ENCODE measurements around the gene GPD2.
"Not testable (repeated sequence)": the region's sequence is repeated elsewhere in the genome, so short reads cannot be mapped to it uniquely, and the experiment has no call there.

GPD2 gene

GRCh38 chr2:156476021-156476849 is 40.1 kb downstream of the GPD2 start:
- DNase-seq, result no peak

GRCh38 chr2:156476850-156477206 is 40.6 kb downstream of the GPD2 start:
- DNase-seq, result no peak

GRCh38 chr2:156480376-156480775 is 44.2 kb downstream of the GPD2 start:
- no peak for DNase-seq

- DNase-seq, result no peak
Observed at GRCh38 chr2:156481312-156481711, 45.1 kb downstream of the GPD2 start.

GRCh38 chr2:156483741-156484173 is 47.6 kb downstream of the GPD2 start:
- no peak for DNase-seq

GRCh38 chr2:156486147-156486546 is 50.0 kb downstream of the GPD2 start:
- DNase-seq, result no peak

- DNase-seq, result no peak
Observed at GRCh38 chr2:156486614-156487013, 50.4 kb downstream of the GPD2 start.

- no peak for DNase-seq
Observed at GRCh38 chr2:156489195-156489594, 53.0 kb downstream of the GPD2 start.

- no peak for DNase-seq
Observed at GRCh38 chr2:156489750-156490465, 53.7 kb downstream of the GPD2 start.

- DNase-seq, result no peak
Observed at GRCh38 chr2:156490466-156490840, 54.3 kb downstream of the GPD2 start.

- DNase-seq, result no peak
Observed at GRCh38 chr2:156491176-156491575, 55.0 kb downstream of the GPD2 start.

GRCh38 chr2:156492979-156493378 is 56.8 kb downstream of the GPD2 start:
- DNase-seq, result no peak

GRCh38 chr2:156495998-156496397 is 59.8 kb downstream of the GPD2 start:
- not testable (repeated sequence) for DNase-seq

GRCh38 chr2:156505696-156506095 is 69.5 kb downstream of the GPD2 start:
- DNase-seq, result no peak

- no peak for DNase-seq
Observed at GRCh38 chr2:156511122-156511521, 74.9 kb downstream of the GPD2 start.

GRCh38 chr2:156511803-156512202 is 75.6 kb downstream of the GPD2 start:
- peak in 1 of 2 experiments; percentile 5 for DNase-seq

- DNase-seq, result peak; percentile 40 to 54
Observed at GRCh38 chr2:156512451-156512850, 76.3 kb downstream of the GPD2 start.

GRCh38 chr2:156513219-156513618 is 77.0 kb downstream of the GPD2 start:
- no peak for DNase-seq

GRCh38 chr2:156517419-156517818 is 81.2 kb downstream of the GPD2 start:
- no peak for DNase-seq

GRCh38 chr2:156518138-156518537 is 82.0 kb downstream of the GPD2 start:
- no peak for DNase-seq

GRCh38 chr2:156522864-156523440 is 86.8 kb downstream of the GPD2 start:
- no peak for DNase-seq

- no peak for DNase-seq
Observed at GRCh38 chr2:156526950-156527636, 90.9 kb downstream of the GPD2 start.

GRCh38 chr2:156528583-156528982 is 92.4 kb downstream of the GPD2 start:
- not testable (repeated sequence) for DNase-seq
